ENCODE results near the gene CTNNA1. TPM values are rescaled to one million over a fixed set of nuclear protein-coding genes. Genes with fewer than 3 reads are reported as not detected.

The CTNNA1 gene
- polyA plus RNA-seq, 1 of the 3 experiments (the other 2 are of a cell fraction): 130 TPM

- Histone ChIP-seq H3K36me3 (replicated peaks in 1 of 2; ENCODE audit: control insufficient read depth in 1 of 2, insufficient read depth in 2 of 2, low read length in 1 of 2) (no peaks in the 10 kb centered on the region), H2AFZ (ENCODE audit: low read depth) (no peak overlapping the region), H3F3A (replicated peaks; ENCODE audit: insufficient read depth) (no peaks in the 10 kb centered on the region), H3K9ac (no peak overlapping the region), H3K4me3 (ENCODE audit: low read depth in 2 of 2, low read length in 1 of 2) (no peak overlapping the region), H3K4me1 (ENCODE audit: control insufficient read depth in 1 of 2, insufficient read depth in 2 of 2, low read depth in 1 of 2, low read length in 1 of 2) (no peaks in the 10 kb centered on the region), H3K9me3 (no peaks in the 10 kb centered on the region), H3K27me3 (ENCODE audit: insufficient read depth) (no peaks in the 10 kb centered on the region), H3K9me2 (no peaks in the 10 kb centered on the region), H3K4me2 (no peak overlapping the region), H4K20me1 (ENCODE audit: insufficient read depth) (no peaks in the 10 kb centered on the region), H3K79me2 (ENCODE audit: insufficient read depth) (no peaks in the 10 kb centered on the region), H3K27ac (ENCODE audit: low read depth in 2 of 2, low read length in 1 of 2) (no peak overlapping the region)
- ChIA-PET CTCF (interaction anchor here (0.7 to 1.5 kb wide), 2 partner anchors 95 to 140 kb away, joined by 3 to 5 read pairs; no protein-coding TSS in a partner anchor), POLR2A (no interaction called here)
- DNase-seq: no peak
- no peak for TF ChIP-seq EZH2phosphoT487 (IDR thresholded peaks at IDR 0.05; ENCODE audit: borderline replicate concordance, low read depth)
- no peak for TF ChIP-seq TAF1 (IDR thresholded peaks at IDR 0.05; ENCODE audit: borderline replicate concordance, low read depth, low read length)
- TF ChIP-seq FOSL2 (IDR thresholded peaks at IDR 0.05; ENCODE audit: borderline replicate concordance, low read depth): no peak
- no peak for TF ChIP-seq ELF1 (IDR thresholded peaks at IDR 0.05)
- TF ChIP-seq POLR2AphosphoS5 (IDR thresholded peaks at IDR 0.05; ENCODE audit: low read depth, low read length): no peak
- TF ChIP-seq USF1 (IDR thresholded peaks at IDR 0.05; ENCODE audit: borderline replicate concordance, low read depth): no peak
- no peak for TF ChIP-seq RFX5 (IDR thresholded peaks at IDR 0.05; ENCODE audit: low read length)
- TF ChIP-seq MXI1 (IDR thresholded peaks at IDR 0.05; ENCODE audit: low read depth, low read length): no peak
- 84% methylated on average over 5 of the region's 5 CpGs for WGBS (ENCODE audit: low lambda C conversion rate)
These were observed 16.9 kb upstream of the CTNNA1 start for GRCh38 chr5:138736293-138736692.

- DNase-seq: no peak
- Histone ChIP-seq H3K79me2 (ENCODE audit: insufficient read depth) (no peaks in the 10 kb centered on the region), H4K20me1 (ENCODE audit: insufficient read depth) (no peaks in the 10 kb centered on the region), H3K27me3 (ENCODE audit: insufficient read depth) (no peaks in the 10 kb centered on the region), H3K4me3 (ENCODE audit: low read depth in 2 of 2, low read length in 1 of 2) (no peak overlapping the region), H3K4me2 (no peak overlapping the region), H3K9ac (no peak overlapping the region), H3K36me3 (replicated peaks in 1 of 2; ENCODE audit: control insufficient read depth in 1 of 2, insufficient read depth in 2 of 2, low read length in 1 of 2) (no peaks in the 10 kb centered on the region), H3F3A (replicated peaks; ENCODE audit: insufficient read depth) (no peaks in the 10 kb centered on the region), H3K9me3 (no peaks in the 10 kb centered on the region), H3K27ac (ENCODE audit: low read depth in 2 of 2, low read length in 1 of 2) (no peak overlapping the region; a peak in 1 of 4 replicates), H3K4me1 (ENCODE audit: control insufficient read depth in 1 of 2, insufficient read depth in 2 of 2, low read depth in 1 of 2, low read length in 1 of 2) (no peaks in the 10 kb centered on the region), H2AFZ (ENCODE audit: low read depth) (no peak overlapping the region), H3K9me2 (no peaks in the 10 kb centered on the region)
- POLR2A ChIA-PET: no interaction called here
- WGBS (ENCODE audit: low lambda C conversion rate): 83% methylated on average over 2 of the region's 2 CpGs
- TF ChIP-seq JUND (IDR thresholded peaks at IDR 0.05): 0 out of 2 replicates have a peak, but pooled peaks have one; percentile 7
- TF ChIP-seq CHD2 (IDR thresholded peaks at IDR 0.05; ENCODE audit: low read length, partially characterized antibody): no peak
- CTCF ChIA-PET: no interaction called here
These were observed 15.5 kb upstream of the CTNNA1 start for GRCh38 chr5:138737494-138738265.

GRCh38 chr5:138738399-138738798, 14.8 kb upstream of the CTNNA1 start:
- Histone ChIP-seq H3K27ac (ENCODE audit: low read depth in 2 of 2, low read length in 1 of 2) (no peak overlapping the region; a peak in 1 of 4 replicates), H3K4me1 (ENCODE audit: control insufficient read depth in 1 of 2, insufficient read depth in 2 of 2, low read depth in 1 of 2, low read length in 1 of 2) (no peaks in the 10 kb centered on the region), H3K79me2 (ENCODE audit: insufficient read depth) (no peaks in the 10 kb centered on the region), H3K27me3 (ENCODE audit: insufficient read depth) (no peaks in the 10 kb centered on the region), H3K4me2 (no peak overlapping the region), H3K9ac (no peak overlapping the region), H4K20me1 (ENCODE audit: insufficient read depth) (no peaks in the 10 kb centered on the region), H3K9me3 (no peaks in the 10 kb centered on the region), H3F3A (replicated peaks; ENCODE audit: insufficient read depth) (no peaks in the 10 kb centered on the region), H2AFZ (ENCODE audit: low read depth) (no peak overlapping the region), H3K4me3 (ENCODE audit: low read depth in 2 of 2, low read length in 1 of 2) (no peak overlapping the region), H3K36me3 (replicated peaks in 1 of 2; ENCODE audit: control insufficient read depth in 1 of 2, insufficient read depth in 2 of 2, low read length in 1 of 2) (no peaks in the 10 kb centered on the region), H3K9me2 (no peaks in the 10 kb centered on the region)
- WGBS (ENCODE audit: low lambda C conversion rate): 70% methylated on average over 4 of the region's 4 CpGs
- no peak for DNase-seq
- CTCF ChIA-PET: interaction anchor here (0.9 kb wide), 1 partner anchor 51 kb away, joined by 3 read pairs; no protein-coding TSS in a partner anchor
- POLR2A ChIA-PET: no interaction called here
- no peak for TF ChIP-seq USF2 (IDR thresholded peaks at IDR 0.05; ENCODE audit: borderline replicate concordance, low read depth, low read length)
- TF ChIP-seq EP300 (IDR thresholded peaks at IDR 0.05; ENCODE audit: borderline replicate concordance in 1 of 2, low read depth in 1 of 2, low read length in 1 of 2): no peak
- no peak for TF ChIP-seq MXI1 (IDR thresholded peaks at IDR 0.05; ENCODE audit: low read depth, low read length)

All from SK-N-SH (cell line).